NCI-H510A (cell line): ENCODE measurements around the gene KCNH2.
"Not testable (repeated sequence)": the region's sequence is repeated elsewhere in the genome, so short reads cannot be mapped to it uniquely, and the experiment has no call there.

Experiments used
- DNase-seq: peaks from one replicate; lab custom pipeline; 2025; lab: John Stamatoyannopoulos, UW

Gene KCNH2

DNA sequence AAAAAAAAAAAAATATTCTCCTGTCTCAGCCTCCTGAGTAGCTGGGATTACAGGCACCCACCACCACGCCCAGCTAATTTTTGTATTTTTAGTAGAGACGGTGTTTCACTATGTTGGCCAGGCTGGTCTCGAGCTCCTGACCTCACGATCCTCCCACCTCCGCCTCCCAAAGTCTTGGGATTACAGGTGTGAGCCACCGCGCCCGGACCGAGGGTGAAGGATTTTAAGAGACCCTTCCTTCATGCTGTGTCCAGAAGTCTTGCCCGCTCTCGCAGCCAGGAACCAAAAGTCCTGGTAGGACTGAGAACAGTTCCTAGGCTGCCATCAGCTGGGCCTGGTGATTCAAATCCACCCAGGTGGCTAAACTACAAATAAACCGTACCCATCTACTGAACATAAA is 33.5 kb upstream of the KCNH2 start:
- not testable (repeated sequence) for DNase-seq

DNA sequence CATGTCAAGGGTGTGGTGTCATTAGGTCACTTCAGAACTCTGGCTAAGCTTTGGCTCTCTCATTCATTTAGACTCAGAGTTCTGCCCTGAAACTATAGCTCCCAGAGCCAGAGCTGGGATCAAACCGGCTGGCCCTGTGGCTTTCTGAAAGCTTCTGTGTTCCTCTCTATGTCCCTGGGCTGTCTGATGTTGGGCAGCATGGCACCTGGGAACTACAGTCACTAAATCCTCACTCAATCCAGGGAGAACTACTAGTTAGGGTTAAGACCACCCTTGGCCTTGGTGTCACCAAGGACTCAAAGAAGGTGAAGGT is 32.9 kb upstream of the KCNH2 start:
- DNase-seq = no peak

DNA sequence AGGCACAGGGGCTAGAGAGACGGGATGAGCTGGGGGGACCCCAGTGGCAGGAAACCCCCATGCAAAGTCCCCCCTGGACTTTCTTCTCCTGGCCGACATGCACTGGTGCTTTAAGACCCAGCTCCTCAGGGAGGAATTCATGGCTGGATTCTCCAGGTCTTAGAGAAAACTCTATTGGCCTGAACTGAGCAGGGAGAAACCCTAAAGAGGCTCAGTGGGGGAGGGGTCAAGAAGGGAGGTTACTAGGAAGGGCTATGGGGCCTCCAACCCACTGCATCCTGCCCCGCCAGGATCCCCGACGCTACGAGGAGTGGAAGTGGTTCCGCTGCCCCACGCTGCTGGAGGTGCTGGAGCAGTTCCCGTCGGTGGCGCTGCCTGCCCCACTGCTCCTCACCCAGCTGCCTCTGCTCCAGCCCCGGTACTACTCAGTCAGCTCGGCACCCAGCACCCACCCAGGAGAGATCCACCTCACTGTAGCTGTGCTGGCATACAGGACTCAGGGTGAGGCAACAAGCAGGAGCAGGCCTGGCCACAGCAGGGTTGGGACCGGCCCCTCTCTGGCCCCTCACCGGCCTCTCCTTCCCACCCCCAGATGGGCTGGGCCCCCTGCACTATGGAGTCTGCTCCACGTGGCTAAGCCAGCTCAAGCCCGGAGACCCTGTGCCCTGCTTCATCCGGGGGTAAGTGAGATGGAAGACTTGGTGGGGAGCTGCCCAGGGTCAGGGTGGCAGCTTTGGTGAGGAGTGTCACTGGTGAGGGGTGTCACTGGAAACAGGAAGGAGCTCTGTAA is 32.4 kb upstream of the KCNH2 start:
- no peak for DNase-seq

DNA sequence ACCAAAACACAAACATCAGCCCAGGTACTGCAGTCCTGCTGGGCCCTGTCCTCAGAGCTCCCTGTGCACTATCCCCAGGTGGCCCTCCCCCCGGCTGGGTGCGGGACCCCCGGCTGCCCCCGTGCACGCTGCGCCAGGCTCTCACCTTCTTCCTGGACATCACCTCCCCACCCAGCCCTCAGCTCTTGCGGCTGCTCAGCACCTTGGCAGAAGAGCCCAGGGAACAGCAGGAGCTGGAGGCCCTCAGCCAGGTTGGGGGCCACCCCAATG is 31.9 kb upstream of the KCNH2 start:
- no peak for DNase-seq

DNA sequence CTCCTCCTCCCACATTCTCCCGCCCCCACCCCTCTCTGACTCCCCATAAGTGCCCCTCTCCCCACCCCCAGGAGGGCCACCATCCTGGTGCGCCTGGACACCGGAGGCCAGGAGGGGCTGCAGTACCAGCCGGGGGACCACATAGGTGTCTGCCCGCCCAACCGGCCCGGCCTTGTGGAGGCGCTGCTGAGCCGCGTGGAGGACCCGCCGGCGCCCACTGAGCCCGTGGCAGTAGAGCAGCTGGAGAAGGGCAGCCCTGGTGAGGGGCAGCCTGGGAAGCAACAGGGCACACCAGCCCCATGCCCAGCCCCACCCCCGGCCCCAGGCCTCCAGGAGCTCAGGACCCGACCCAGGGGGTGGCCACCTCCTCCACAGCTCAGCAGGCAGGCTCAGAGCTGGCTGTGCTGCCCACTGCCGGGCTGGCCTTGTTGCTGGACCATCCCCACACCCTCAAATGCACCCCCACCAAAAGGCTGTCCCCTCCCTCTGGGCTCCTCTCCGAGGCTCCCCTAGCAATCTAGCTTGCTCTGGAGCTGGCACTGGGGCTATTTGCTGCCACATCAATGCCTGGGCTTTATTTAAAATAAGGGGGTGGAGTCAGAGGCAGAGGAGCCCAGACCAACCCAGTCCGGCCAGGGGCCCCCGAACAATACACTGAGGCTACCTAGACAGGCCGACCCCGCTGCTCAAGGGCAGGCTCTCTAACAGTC is 31.4 kb upstream of the KCNH2 start:
- DNase-seq = no peak

DNA sequence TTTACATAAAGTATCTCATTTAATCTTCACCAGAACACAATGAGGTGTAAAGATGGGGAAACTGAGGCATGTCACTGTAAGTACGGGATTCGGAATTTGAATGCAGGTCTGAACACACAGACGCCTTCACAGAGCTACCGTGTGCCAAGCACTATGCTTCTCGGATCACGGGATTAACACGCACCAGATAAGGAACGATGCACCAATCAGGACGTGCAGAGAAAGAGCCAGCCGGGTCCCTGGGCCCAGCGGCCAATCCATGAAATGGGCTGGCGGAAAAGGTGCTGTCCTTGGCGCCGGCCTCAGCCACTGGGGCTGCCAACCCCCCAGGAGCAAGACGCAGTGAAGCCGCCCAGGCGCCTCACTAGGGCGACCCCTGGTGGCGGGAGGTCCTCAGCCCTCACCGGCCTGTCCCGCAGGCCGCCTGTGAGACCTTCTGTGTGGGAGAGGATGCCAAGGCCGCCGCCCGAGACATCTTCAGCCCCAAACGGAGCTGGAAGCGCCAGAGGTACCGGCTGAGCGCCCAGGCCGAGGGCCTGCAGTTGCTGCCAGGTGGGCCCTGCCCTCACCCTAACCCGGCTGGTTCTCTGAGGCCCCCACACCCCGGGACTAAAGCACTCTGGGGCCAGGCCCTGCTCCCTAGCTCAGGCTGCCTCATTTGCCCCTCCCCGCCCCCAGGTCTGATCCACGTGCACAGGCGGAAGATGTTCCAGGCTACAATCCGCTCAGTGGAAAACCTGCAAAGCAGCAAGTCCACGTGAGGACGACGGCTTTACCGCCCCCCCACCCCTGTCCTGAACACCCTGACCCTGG is 30.6 kb upstream of the KCNH2 start:
- DNase-seq = no peak

DNA sequence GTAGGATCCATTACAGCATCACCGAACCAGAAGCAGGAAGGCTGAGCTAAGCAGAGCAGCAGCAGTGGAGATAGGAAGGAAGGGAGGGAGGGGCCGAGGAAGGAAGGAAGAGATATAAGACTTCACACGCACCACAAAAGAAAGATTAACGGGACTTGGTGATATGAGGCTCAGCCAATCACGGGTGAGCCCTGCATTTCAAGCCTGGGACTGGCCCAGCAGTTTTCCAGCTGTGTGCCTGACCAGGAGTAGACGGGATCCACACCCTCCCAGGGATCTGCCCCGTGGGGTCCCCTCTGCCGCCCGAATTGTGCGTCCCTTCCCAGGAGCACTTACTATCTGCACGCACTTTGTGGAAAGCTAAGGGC is 30.0 kb upstream of the KCNH2 start:
- DNase-seq = no peak

DNA sequence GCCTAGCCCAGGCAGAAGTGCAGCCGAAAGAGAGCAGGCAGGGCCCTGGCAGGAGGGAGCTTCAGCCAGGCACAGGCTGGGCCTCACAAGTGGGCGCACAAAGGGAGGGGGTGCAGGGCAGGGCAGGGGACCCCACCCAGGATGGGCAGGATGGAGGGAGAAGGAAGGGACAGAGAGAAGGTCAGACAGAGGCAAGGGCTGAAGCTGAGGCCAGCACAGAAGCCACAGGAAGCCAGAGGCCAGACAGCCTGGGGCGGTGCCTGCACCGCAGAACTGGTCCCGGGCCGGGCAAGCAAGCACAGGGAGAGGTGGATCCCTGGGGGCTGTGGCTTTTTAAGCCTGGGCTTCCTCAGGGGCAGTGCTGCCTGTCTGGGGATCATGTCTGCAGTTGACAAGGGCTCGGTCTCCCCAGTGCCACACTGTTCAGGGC is 29.4 kb upstream of the KCNH2 start:
- DNase-seq = no peak

DNA sequence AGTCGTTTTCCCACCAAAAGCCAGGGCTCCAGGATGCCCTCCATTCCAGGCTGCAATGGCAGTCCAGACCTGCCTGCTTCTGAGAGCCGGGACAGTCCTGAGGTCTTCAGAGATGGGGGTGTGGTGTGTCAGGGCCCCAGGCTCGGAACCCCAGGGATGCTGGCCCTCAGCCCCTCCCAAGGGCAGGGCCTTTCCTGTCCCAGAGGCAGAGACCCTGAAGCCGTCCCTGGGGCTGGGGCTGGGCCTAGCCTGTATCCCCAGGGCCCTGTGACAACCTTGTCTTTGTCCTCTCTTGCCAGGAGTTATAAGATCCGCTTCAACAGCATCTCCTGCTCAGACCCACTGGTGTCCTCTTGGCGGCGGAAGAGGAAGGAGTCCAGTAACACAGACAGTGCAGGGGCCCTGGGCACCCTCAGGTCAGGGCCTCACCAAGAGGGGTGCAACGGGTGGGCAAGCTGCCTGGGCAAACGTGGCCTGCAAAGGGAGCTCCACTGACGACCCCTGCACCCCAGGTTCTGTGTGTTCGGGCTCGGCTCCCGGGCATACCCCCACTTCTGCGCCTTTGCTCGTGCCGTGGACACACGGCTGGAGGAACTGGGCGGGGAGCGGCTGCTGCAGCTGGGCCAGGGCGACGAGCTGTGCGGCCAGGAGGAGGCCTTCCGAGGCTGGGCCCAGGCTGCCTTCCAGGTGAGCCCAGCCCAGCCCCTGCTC is 28.6 kb upstream of the KCNH2 start:
- DNase-seq = no peak

DNA sequence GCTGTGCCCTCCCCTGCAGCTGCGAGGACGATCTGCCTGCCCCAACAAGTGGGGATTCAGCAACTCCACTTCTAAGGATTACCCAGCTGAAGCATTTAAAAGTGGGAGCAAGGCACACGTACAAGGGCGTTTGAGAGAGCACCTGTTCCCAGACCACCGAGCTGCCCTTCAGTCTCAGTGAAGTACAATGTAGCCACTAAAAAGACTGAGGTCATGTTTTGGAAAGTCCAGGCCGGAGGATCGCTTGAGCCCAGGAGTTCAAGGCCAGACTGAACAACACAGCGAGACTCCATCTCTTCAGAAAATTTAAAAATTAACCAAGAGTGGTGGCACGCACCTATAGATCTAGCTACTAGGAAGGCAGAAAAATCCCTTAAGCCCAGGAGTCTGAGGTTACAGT is 27.4 kb upstream of the KCNH2 start:
- no peak for DNase-seq

DNA sequence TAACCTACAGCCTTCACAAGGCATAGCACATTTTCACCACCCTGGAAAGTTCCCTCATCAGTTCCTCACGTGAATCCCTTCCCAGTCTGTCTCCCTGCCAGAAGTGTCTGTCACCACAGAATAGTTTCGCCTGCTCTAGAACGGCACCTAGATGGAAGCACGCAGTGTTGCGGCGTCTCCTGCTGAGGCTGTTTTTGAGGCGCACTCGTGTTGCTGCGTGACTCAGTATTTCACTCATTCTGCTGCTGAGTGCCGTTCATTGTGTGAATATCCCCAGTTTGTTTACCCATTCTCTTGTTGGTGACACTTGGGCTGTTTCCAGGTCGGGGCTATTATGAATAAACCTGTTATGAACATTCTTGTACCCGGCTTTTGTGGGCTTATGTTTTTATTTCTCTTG is 25.5 kb upstream of the KCNH2 start:
- no peak for DNase-seq

DNA sequence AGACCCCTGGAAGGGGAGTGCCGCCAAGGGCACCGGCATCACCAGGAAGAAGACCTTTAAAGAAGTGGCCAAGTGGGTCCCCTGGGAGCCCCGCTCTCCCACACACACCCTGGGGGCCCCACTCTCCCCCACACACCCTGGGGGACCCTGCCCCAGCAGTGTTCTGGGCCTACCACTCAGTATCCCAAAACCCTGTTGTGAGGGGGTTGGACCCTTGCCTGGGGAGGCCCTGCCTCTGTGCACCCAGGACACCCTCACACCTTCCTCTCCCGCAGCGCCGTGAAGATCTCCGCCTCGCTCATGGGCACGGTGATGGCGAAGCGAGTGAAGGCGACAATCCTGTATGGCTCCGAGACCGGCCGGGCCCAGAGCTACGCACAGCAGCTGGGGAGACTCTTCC is 23.4 kb upstream of the KCNH2 start:
- DNase-seq = no peak

DNA sequence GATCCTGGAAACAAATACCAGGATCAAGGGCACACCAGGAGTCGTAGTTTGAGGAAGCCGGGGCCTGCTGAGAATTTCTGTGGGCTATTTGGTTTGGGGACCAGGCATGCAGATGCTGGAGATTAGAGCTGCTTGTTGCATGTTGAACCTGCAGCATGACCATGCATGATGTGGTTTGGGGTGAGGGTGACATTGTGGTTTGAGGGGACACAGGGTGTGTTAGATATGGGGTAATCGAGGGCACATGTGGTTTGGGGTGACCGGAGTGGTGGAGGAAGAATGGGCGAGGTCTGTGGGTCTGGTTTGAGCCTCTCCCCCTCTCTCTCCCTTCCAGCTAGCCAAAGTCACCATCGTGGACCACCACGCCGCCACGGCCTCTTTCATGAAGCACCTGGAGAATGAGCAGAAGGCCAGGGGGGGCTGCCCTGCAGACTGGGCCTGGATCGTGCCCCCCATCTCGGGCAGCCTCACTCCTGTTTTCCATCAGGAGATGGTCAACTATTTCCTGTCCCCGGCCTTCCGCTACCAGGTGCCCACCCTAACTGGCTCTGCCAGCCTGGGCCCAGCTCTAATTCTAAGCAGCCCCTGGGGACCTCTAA is 22.9 kb upstream of the KCNH2 start:
- DNase-seq = no peak

DNA sequence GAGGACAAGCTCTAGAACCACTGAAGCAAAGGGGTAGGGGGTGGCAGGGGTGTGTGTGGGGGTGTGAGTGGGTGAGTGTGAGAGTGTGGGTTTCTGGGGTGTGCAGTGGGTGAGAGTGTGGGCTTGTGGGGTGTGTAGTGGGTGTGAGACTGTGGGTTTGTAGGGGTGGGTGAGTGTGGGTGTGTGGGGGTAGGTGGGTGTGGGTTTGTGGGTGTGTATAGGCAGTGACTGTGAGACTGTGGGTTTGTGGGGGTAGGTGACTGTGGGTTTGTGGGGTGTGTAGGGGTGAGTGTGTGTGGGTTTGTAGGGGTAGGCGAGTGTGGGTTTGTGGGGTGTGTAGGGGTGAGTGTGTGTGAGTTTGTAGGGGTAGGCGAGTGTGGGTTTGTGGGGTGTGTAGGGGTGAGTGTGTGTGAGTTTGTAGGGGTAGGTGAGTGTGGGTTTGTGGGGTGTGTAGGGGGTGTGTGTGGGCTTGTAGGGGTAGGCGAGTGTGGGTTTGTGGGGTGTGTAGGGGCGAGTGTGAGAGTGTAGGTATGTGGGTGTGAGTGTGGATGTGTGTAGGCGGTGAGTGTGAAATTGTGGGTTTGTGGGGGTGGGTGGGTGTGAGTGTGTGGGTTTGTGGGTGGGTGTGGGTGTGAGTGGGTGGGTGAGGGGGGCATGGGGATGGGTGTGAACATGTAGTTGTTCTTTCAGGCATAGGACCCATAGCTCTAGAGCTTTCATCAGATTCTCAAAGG is 21.5 kb upstream of the KCNH2 start:
- DNase-seq = no peak

DNA sequence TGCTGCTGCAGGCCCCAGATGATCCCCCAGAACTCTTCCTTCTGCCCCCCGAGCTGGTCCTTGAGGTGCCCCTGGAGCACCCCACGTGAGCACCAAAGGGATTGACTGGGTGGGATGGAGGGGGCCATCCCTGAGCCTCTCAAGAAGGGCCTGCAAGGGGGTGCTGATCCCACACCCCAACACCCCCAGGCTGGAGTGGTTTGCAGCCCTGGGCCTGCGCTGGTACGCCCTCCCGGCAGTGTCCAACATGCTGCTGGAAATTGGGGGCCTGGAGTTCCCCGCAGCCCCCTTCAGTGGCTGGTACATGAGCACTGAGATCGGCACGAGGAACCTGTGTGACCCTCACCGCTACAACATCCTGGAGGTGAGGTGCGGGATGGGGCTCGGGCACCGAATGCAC is 20.9 kb upstream of the KCNH2 start:
- no peak for DNase-seq

DNA sequence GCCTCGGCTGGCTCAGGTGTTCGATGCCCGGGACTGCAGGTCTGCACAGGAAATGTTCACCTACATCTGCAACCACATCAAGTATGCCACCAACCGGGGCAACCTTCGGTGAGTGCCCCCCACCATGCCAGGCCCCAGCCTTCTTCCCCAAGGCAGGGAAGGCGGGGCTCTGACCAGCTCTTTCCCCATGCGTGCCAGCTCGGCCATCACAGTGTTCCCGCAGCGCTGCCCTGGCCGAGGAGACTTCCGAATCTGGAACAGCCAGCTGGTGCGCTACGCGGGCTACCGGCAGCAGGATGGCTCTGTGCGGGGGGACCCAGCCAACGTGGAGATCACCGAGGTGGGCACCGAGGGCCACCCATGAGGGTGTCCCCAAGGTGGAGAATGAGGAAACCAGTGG is 20.2 kb upstream of the KCNH2 start:
- no peak for DNase-seq

DNA sequence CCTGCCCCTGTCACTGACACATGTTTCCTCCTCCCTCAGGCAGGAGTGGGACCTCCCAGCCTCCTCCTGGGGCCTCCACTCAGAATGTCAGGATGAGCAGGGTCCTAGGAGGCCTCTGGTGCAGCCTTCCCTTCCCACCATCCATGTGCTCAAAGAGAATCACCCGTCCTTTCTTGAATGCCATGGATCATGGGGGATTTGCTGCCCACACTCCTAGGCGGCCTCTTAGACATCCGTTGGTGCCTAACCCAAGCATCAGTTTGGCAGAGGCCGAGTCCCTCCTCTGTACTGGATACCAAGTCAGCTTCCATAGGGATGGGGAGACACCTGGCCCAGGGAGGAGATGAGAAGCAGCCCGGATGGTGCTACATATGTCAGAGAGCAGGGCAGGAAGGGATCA is 19.7 kb upstream of the KCNH2 start:
- no peak for DNase-seq

DNA sequence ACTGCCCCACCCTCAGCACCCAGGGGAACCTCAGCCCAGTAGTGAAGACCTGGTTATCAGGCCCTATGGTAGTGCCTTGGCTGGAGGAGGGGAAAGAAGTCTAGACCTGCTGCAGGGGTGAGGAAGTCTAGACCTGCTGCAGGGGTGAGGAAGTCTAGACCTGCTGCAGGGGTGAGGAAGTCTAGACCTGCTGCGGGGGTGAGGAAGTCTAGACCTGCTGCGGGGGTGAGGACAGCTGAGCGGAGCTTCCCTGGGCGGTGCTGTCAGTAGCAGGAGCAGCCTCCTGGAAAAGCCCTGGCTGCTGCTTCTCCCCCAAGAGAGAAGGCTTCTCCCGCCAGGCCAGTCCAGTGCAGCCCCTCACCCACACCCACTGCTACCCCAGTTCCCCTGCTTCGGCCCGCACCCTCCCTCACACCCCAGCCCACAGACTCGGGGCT is 19.0 kb upstream of the KCNH2 start:
- DNase-seq = no peak

DNA sequence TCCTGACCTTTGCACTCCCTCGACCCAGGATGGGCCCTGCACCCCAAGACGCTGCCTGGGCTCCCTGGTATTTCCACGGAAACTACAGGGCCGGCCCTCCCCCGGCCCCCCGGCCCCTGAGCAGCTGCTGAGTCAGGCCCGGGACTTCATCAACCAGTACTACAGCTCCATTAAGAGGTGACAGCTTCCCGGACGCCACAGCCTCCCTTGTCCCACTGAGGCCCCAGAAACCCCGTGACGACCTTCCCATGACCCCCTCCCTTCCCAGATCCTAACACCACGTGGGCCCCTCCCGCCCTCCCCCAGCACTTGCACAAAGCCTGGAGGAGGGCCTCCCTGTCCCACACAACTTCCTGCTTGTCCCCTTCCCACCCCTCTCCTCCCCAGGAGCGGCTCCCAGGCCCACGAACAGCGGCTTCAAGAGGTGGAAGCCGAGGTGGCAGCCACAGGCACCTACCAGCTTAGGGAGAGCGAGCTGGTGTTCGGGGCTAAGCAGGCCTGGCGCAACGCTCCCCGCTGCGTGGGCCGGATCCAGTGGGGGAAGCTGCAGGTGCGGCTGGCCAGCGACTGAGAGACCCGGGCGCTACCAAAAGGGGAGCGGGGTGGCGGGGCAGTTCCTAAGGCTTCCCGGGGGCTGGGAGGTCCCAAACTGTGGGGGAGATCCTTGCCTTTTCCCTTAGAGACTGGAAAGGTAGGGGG is 18.4 kb upstream of the KCNH2 start:
- DNase-seq = no peak

DNA sequence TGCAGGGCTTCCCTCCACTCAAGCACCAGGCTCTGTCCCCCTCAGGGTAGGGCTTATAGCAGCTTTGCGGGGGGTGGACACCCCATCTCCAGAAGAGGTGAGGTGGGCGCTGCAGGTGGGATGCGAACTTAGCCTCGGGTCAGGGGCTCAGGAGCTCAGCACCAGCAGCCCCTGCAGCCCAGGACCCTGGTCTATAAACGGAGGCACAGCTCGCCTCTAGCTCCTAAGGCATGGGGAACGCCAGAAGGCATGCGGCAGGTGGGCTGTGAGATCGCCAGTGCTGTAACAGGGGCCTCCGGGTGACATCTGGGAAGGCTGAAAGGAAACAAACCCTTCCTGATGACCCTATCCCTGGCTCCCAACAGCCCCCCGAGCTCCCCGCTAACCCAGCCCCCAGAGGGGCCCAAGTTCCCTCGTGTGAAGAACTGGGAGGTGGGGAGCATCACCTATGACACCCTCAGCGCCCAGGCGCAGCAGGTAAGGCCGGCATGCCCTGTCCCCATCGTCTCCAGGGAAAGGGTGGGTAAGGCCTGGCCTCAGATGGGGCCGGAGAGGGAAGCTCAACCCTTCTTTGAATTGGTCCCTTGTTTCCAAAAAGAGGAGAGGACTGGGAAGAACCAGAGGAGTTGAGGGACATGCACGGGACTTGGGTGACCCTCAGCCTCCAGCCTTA is 16.9 kb upstream of the KCNH2 start:
- no peak for DNase-seq
